ENCODE measurements around the gene CYFIP2. TPM values are rescaled to one million over a fixed set of nuclear protein-coding genes. Genes with fewer than 3 reads are reported as not detected.

CYFIP2 gene
- total and polyA plus RNA-seq, 4 donors, result 24.9 to 46.3 (median 37.0) TPM

- no peak for TF ChIP-seq CTCF (IDR thresholded peaks at IDR 0.05; ENCODE audit: control extremely low read depth, extremely low read depth)
- Histone ChIP-seq H3K27me3 (ENCODE audit: control insufficient read depth in 3 of 3, insufficient read depth in 3 of 3, low read length in 2 of 3) (peaks cover 0 to 3% (median 3%) of the 10 kb centered on the region in 3 donors), H3K9me3 (ENCODE audit: control insufficient read depth in 4 of 4, insufficient read depth in 3 of 4, low read length in 3 of 4) (no peaks in the 10 kb centered on the region), H3K9ac (ENCODE audit: insufficient read depth in 1 of 2, low read length in 2 of 2) (peak overlapping the region; percentile 11 to 34), H3K36me3 (ENCODE audit: control insufficient read depth in 4 of 4, insufficient read depth in 4 of 4, low read length in 4 of 4) (no peaks in the 10 kb centered on the region), H3K27ac (ENCODE audit: low read depth in 1 of 2, low read length in 1 of 2) (peak overlapping the region in 1 of 2 donors; percentile 67), H3K4me3 (no peak overlapping the region), H3K4me1 (ENCODE audit: control insufficient read depth in 5 of 5, insufficient read depth in 5 of 5, low read length in 5 of 5) (peaks cover 2 to 15% (median 8%) of the 10 kb centered on the region in 5 donors)
- DNase-seq (no peak), ATAC-seq (ENCODE audit: insufficient read depth, low FRiP score) (no peak)
- WGBS, 2 donors, result 54 to 70% methylated on average over 3 of the region's 3 CpGs
These were observed 1.1 kb downstream of the CYFIP2 start for GRCh38 chr5:157267025-157267424.

GRCh38 chr5:157267761-157268480 lies 2.0 kb downstream of the CYFIP2 start:
- no peak for TF ChIP-seq CTCF (IDR thresholded peaks at IDR 0.05; ENCODE audit: control extremely low read depth, extremely low read depth)
- Histone ChIP-seq H3K36me3 (ENCODE audit: control insufficient read depth in 4 of 4, insufficient read depth in 4 of 4, low read length in 4 of 4) (no peaks in the 10 kb centered on the region), H3K27me3 (ENCODE audit: control insufficient read depth in 3 of 3, insufficient read depth in 3 of 3, low read length in 2 of 3) (peaks cover 0 to 3% (median 3%) of the 10 kb centered on the region in 3 donors), H3K4me1 (ENCODE audit: control insufficient read depth in 5 of 5, insufficient read depth in 5 of 5, low read length in 5 of 5) (peaks cover 2 to 15% (median 8%) of the 10 kb centered on the region in 5 donors), H3K9ac (ENCODE audit: insufficient read depth in 1 of 2, low read length in 2 of 2) (no peak overlapping the region), H3K4me3 (no peak overlapping the region), H3K27ac (ENCODE audit: low read depth in 1 of 2, low read length in 1 of 2) (peak overlapping the region; percentile 56 to 67), H3K9me3 (ENCODE audit: control insufficient read depth in 4 of 4, insufficient read depth in 3 of 4, low read length in 3 of 4) (no peaks in the 10 kb centered on the region)
- no peak for ATAC-seq (ENCODE audit: insufficient read depth, low FRiP score)
- DNase-seq, result peak in 2 of 3 donors; percentile 44 to 74
- 60 to 69% methylated on average over 8 of the region's 8 CpGs for WGBS, 2 donors

- DNase-seq (peak; percentile 43 to 80 (median 44)), ATAC-seq (ENCODE audit: insufficient read depth, low FRiP score) (peak; percentile 58)
- no peaks in the 10 kb centered on the region for H3K36me3 ChIP-seq (ENCODE audit: control insufficient read depth in 4 of 4, insufficient read depth in 4 of 4, low read length in 4 of 4)
- H3K9me3 ChIP-seq (ENCODE audit: control insufficient read depth in 4 of 4, insufficient read depth in 3 of 4, low read length in 3 of 4), result no peaks in the 10 kb centered on the region
- no peak overlapping the region for H3K4me3 ChIP-seq
- peaks cover 2 to 16% (median 8%) of the 10 kb centered on the region in 5 donors for H3K4me1 ChIP-seq (ENCODE audit: control insufficient read depth in 5 of 5, insufficient read depth in 5 of 5, low read length in 5 of 5)
- H3K9ac ChIP-seq (ENCODE audit: insufficient read depth in 1 of 2, low read length in 2 of 2), result peak overlapping the region in 1 of 2 donors; percentile 43
- peak overlapping the region in 1 of 2 donors; percentile 59 for H3K27ac ChIP-seq (ENCODE audit: low read depth in 1 of 2, low read length in 1 of 2)
- H3K27me3 ChIP-seq (ENCODE audit: control insufficient read depth in 3 of 3, insufficient read depth in 3 of 3, low read length in 2 of 3), result peaks cover 0 to 3% (median 3%) of the 10 kb centered on the region in 3 donors
- WGBS, 2 donors, result 35 to 53% methylated on average over 6 of the region's 6 CpGs
- no peak for TF ChIP-seq CTCF (IDR thresholded peaks at IDR 0.05; ENCODE audit: control extremely low read depth, extremely low read depth)
These were observed 3.3 kb downstream of the CYFIP2 start for GRCh38 chr5:157269165-157269671.

All from lung (tissue), 12 donors.